GM19193 (cell line): Measurements from ENCODE around the gene DPH1.
A peak's percentile ranks its signal among the peaks of the same experiment; 100 is the strongest.

Experiments used
- POLR2A ChIP-seq: IDR thresholded peaks from 4 replicates; pipeline ENCODE4 v1.6.1; 2011; ENCODE audit not compliant: insufficient read depth, insufficient read length; ENCODE audit errors: extremely low read depth

Gene DPH1

DNA sequence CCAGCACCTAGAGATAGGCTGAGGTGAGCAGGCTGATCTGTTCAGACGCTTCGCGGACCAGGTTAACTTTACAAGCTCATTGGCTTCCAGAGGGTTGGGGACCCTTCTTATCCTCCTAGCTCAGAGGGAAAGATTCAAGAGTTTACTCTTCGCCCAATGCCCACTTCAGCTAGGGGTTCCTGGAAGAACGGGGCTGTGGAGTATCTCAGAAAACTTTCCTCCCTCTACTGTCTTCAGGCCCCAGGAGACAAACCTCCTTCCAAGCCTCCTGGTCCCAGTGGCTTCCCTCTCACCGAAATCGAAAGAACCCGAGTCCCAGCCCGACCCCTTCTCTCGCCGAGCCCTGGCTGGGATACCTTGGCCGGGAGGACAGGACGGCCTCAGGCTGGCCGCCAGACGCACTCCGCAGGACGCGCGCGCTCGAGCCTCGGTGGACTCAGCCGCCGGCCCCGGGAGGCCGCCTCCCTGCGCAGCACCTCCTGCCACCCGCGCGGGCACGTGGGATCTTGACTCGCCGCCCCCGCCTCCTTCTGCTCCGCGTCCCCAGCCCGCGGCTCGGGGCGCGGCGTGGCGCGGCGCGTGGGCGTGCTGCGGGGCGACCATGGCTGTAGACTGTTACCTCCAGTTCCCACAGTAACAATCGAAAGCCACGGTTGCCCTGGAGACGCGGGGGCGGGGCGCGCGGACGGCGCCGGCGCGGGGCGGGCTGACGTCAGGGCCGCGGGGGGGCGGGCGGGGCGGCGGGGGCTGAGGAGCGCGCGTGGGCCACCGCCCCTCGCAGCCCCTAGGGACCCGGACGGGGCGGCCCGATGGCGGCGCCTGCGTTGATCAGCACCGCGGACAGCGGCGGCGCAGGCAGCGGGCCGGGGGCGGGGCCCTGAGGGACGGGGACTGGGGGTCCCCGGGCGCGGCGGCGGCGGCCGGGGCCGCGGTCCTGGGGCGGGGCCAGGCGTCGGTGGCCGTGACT, 19.7 kb downstream of the DPH1 start:
- no peak for TF ChIP-seq POLR2A

DNA sequence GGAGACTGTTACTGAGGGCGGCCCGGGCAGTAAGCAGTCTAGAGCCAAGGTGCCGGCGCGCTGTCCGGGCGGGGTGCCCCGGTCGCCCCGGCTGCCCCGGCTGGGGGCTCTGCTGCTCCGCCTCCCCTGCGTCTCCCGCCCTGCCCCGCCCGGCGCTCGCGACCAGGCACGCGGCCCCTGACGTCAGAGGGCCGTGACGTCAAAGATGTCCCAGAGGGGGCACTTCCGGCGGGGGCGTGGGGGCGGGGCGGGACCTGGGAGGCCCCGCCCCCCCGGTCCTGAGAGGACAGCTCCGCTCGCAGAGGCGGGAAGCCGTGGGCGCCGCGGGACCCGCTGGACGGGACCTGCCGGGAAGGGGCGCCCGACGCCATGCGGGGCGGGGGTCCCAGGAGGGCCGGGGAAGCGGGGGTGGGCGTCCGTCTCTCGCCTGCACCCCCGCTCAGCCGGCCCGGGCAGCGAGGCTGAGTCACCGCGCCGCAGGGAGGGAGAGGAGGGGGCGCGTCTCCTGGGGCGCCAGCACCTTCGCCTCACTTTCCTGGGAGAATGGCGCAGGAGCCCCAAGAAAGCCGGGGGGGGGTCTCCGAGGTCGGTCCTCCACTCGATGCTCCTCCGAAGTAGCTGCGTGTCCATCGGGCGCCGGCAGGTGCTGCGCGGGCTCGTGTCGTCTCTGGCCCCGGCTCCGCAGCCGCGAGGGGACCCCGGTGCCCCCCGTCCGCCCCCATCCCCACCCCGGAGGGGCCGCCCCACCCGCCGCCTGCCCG, 20.5 kb downstream of the DPH1 start:
- TF ChIP-seq POLR2A = no peak

- no peak for TF ChIP-seq POLR2A
Observed at GRCh38 chr17:2051061-2051932, 21.3 kb downstream of the DPH1 start.

DNA sequence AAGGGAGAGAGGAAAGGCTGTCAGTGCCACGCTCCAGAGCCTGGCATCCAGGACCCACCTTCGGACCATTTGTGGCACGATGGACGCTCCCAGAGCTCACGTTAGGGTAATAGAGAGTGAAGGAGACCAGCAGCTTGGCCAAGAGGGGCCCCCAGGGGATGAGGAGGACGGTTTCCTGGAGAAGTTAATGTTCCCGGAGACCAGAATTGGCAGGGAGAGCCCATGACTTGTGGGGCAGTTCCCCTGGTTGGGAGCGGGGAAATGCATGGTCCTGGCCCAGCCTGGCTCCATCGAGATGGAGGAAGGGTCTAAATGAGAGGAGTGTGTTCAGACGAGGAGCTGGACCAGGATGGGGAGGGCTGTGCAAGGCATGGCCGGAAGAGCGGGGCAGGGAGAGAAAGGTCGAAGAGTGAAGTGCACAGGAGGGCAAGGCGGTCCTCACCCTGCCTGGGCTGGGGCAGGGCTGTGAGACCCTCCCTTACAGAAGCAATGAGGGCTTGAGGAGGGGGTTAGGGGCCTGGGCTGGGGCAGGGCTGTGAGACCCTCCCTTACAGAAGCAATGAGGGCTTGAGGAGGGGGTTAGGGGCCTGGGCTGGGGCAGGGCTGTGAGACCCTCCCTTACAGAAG, 22.1 kb downstream of the DPH1 start:
- TF ChIP-seq POLR2A = no peak

GRCh38 chr17:2053380-2054261, 23.7 kb downstream of the DPH1 start:
- no peak for TF ChIP-seq POLR2A

DNA sequence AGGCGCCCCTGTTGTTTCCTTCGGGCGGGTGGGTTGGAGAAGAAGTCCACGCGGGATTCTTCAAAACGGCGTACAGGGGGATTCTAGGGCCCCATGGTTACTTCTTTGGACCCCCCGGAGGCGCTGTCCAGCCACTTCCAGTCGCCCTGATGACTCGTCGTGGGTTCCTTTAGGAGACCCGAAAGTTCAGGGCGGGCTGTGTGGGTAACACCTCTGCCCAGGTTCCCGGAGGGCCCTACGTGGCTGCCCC, 24.2 kb downstream of the DPH1 start:
- TF ChIP-seq POLR2A = no peak

GRCh38 chr17:2054512-2055291, 24.7 kb downstream of the DPH1 start, which contains the start of gene HIC1:
TSS of gene HIC1 (plus strand) at chr17:2055103. CDS start at chr17:2056691, 1,588 bp downstream.
- peak; percentile 66 for TF ChIP-seq POLR2A

DNA sequence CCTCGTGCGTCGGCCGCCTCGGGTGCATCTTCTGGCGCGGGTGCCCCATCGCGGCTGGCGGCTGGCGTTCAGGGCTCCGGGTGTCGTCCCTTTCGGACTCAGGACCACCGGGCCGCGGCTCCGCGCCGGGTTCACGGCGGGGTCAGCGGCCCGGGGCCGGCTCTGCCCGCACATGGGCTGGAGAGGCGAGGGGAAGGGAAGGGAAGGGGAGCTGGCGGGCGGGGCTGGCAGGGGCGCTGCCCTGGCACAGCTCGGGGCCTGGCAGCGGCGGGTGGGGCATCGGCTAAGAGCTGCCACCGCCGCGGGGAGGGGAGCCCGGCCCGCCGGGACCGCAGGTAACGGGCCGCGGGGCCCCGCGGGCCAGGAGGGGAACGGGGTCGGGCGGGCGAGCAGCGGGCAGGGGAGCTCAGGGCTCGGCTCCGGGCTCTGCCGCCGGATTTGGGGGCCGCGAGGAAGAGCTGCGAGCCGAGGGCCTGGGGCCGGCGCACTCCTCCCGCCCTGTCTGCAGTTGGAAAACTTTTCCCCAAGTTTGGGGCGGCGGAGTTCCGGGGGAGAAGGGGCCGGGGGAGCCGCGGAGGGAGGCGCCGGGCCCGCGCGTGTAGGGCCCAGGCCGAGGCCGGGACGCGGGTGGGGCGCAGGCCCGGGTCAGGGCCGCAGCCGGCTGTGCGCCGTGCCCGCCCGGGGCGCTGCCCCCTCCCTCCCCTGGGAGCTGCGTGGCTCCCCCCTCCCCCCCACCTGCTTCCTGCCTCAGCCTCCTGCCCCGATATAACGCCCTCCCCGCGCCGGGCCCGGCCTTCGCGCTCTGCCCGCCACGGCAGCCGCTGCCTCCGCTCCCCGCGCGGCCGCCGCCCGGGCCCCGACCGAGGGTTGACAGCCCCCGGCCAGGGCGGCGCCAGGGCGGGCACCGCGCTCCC, 25.6 kb downstream of the DPH1 start:
- peak; percentile 39 for TF ChIP-seq POLR2A

- TF ChIP-seq POLR2A = peak; percentile 13
Observed at GRCh38 chr17:2056206-2057174, 26.5 kb downstream of the DPH1 start.

- no peak for TF ChIP-seq POLR2A
Observed at GRCh38 chr17:2057175-2057759, 27.3 kb downstream of the DPH1 start.
